GM12878 (cell line): Measurements from ENCODE around the gene DNAJC5. TPM values are rescaled to one million over a fixed set of nuclear protein-coding genes. Genes with fewer than 3 reads are reported as not detected.

Experiments used
- E2F8 ChIP-seq: fragments of 450-650 bp; IDR thresholded peaks from 2 replicates; pipeline ENCODE4 v1.6.1; 2018; ENCODE audit warnings: mild to moderate bottlenecking, low read depth, moderate library complexity; ENCODE audit not compliant: partially characterized antibody
- FOXK2 ChIP-seq: fragments of 450-650 bp; IDR thresholded peaks from 2 replicates; pipeline ENCODE4 v1.6.1; 2017; ENCODE audit warnings: mild to moderate bottlenecking, moderate library complexity
- JUND ChIP-seq: IDR thresholded peaks from 2 replicates; pipeline ENCODE4 v1.6.1; 2012; ENCODE audit warnings: low read depth, mild to moderate bottlenecking, low read length, improper control_type of control experiment, moderate library complexity
- MEF2B ChIP-seq: fragments of 450-650 bp; IDR thresholded peaks from 2 replicates; pipeline ENCODE4 v1.6.1; 2018; ENCODE audit warnings: mild to moderate bottlenecking, moderate library complexity; ENCODE audit not compliant: partially characterized antibody, poor library complexity, severe bottlenecking
- MLLT1 ChIP-seq: fragments of 450-650 bp; IDR thresholded peaks from 2 replicates; pipeline ENCODE4 v1.6.1; 2016; ENCODE audit warnings: mild to moderate bottlenecking
- MYB ChIP-seq: fragments of 150-350 bp; IDR thresholded peaks from 2 replicates; pipeline ENCODE4 v1.6.1; 2014; ENCODE audit warnings: mild to moderate bottlenecking, low read depth, low read length, borderline replicate concordance
- MYC ChIP-seq: IDR thresholded peaks from 2 replicates; pipeline ENCODE4 v1.6.1; 2011; ENCODE audit warnings: mild to moderate bottlenecking, low read length, moderate library complexity, inconsistent platforms; ENCODE audit not compliant: insufficient read depth, insufficient replicate concordance, insufficient read length, severe bottlenecking
- NBN ChIP-seq: fragments of 450-650 bp; IDR thresholded peaks from 2 replicates; pipeline ENCODE4 v1.6.1; 2016
- STAT1 ChIP-seq: fragments of 450-650 bp; conservative IDR thresholded peaks from 2 replicates; pipeline ENCODE4 v1.6.1; 2014; ENCODE audit warnings: antibody characterized with exemption, mild to moderate bottlenecking
- STAT3 ChIP-seq: IDR thresholded peaks from 2 replicates; pipeline ENCODE4 v1.6.1; 2011; ENCODE audit warnings: low read depth, low read length, improper control_type of control experiment
- SUPT20H ChIP-seq: IDR thresholded peaks from 2 replicates; pipeline ENCODE4 v1.6.1; 2011; ENCODE audit warnings: low read depth, mild to moderate bottlenecking, low read length, moderate library complexity, borderline replicate concordance; ENCODE audit not compliant: control insufficient read depth
- TAF1 ChIP-seq: IDR thresholded peaks from 2 replicates; pipeline ENCODE4 v1.6.1; 2011; ENCODE audit warnings: mild to moderate bottlenecking, low read depth, low read length, borderline replicate concordance
- TCF3 ChIP-seq: IDR thresholded peaks from 2 replicates; pipeline ENCODE4 v1.6.1; 2012; ENCODE audit warnings: low read depth, mild to moderate bottlenecking, low read length, borderline replicate concordance; ENCODE audit not compliant: insufficient read depth
- ZBTB33 ChIP-seq: fragments of 450-650 bp; IDR thresholded peaks from 2 replicates; pipeline ENCODE4 v1.6.1; 2017; ENCODE audit warnings: mild to moderate bottlenecking
- polyA plus RNA-seq, 11 experiments: library from polyadenylated mRNA; depleted of rRNA in 4 of 11; unstranded in 6 of 11; stranded (reverse) in 5 of 11; fragments of >200 nt; fragmentation: Nextera tagmentation in 4 of 11; fragmentation: Illumina TruSeq in 1 of 11; extraction: Ambion mirVana in 4 of 11; extraction: Trizol in 1 of 11; gene quantifications; 1 replicate in 1 of 11; 2 replicates in 10 of 11; pipeline versions ENCODE4 v1.2.1 to v1.2.3, GENCODE V29; 2011 to 2016; ENCODE audit warnings: inconsistent platforms in 2 of 11, missing spikeins in 2 of 11, low read depth in 1 of 11
- total RNA-seq, 4 experiments: library from RNA; depleted of rRNA in 3 of 4; stranded (reverse); fragments of >200 nt in 3 of 4; fragmentation: Illumina TruSeq in 1 of 4; extraction: Trizol in 1 of 4; gene quantifications; 2 replicates each; pipeline versions ENCODE4 v1.2.1 to v1.2.3, GENCODE V29; 2013 to 2021
- TF ChIP-seq, protein P1 (sequence below): fragments of 450-650 bp; IDR thresholded peaks from 2 replicates; pipeline ENCODE4 v1.6.1; 2017; ENCODE audit warnings: antibody characterized with exemption, mild to moderate bottlenecking, moderate library complexity
- TF ChIP-seq, protein P2 (sequence below): fragments of 150-350 bp; IDR thresholded peaks from 2 replicates; pipeline ENCODE4 v1.6.1; 2014; ENCODE audit warnings: mild to moderate bottlenecking, low read depth, low read length
- TF ChIP-seq, protein P3 (sequence below): fragments of 450-650 bp; IDR thresholded peaks from 2 replicates; pipeline ENCODE4 v1.6.1; 2014; ENCODE audit warnings: mild to moderate bottlenecking

DNAJC5 gene
- total and polyA plus RNA-seq, 10 of the 15 experiments (the other 5 are each of a cell fraction or from before 2014, with no cell fraction given) = 0.69 to 36.8 (median 17.0) TPM

DNA sequence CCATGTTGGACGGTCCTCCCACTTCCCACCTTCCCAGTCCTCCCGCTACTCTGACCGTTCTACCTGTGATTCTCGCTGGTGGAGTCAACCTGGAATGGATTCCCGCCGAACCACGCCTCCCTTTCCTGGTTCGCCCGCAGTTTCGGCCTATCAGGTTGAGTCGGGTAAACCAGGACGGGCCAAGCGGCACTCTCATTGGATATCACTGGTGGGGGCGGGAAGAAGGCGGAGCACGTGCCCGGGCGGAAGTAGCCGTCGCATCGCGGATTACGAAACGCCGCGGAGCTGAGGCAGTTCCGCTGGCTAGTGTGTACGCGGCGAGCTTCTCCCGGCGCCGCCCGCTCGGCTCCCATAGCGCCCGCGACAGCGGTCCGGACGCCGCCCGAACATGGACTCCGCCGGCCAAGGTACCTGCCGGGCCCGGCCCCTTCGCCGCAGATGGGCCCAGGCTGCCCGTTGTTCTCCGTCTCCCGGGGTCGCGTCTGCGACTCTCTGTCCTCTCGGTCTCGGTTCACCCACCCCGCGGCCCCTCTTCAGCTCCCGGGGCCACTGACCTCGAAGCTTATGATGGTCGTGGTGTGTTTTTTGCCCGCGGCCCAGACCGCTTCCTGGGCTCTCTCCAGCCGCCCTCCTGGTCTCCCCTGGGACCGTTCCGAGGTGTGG, 29.8 kb upstream of the DNAJC5 start, which contains the start of gene TPD52L2 (continued):
- no peak for TF ChIP-seq ZBTB33
- no peak for TF ChIP-seq STAT1
- peak; percentile 76 for TF ChIP-seq FOXK2
- TF ChIP-seq, protein P1, sequence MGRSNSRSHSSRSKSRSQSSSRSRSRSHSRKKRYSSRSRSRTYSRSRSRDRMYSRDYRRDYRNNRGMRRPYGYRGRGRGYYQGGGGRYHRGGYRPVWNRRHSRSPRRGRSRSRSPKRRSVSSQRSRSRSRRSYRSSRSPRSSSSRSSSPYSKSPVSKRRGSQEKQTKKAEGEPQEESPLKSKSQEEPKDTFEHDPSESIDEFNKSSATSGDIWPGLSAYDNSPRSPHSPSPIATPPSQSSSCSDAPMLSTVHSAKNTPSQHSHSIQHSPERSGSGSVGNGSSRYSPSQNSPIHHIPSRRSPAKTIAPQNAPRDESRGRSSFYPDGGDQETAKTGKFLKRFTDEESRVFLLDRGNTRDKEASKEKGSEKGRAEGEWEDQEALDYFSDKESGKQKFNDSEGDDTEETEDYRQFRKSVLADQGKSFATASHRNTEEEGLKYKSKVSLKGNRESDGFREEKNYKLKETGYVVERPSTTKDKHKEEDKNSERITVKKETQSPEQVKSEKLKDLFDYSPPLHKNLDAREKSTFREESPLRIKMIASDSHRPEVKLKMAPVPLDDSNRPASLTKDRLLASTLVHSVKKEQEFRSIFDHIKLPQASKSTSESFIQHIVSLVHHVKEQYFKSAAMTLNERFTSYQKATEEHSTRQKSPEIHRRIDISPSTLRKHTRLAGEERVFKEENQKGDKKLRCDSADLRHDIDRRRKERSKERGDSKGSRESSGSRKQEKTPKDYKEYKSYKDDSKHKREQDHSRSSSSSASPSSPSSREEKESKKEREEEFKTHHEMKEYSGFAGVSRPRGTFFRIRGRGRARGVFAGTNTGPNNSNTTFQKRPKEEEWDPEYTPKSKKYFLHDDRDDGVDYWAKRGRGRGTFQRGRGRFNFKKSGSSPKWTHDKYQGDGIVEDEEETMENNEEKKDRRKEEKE = no peak
- TF ChIP-seq TCF3 = no peak
- TF ChIP-seq NBN = no peak; the same call in 1 of the 2 replicates
- TF ChIP-seq JUND = no peak
- no peak for TF ChIP-seq SUPT20H
- TF ChIP-seq, protein P2, sequence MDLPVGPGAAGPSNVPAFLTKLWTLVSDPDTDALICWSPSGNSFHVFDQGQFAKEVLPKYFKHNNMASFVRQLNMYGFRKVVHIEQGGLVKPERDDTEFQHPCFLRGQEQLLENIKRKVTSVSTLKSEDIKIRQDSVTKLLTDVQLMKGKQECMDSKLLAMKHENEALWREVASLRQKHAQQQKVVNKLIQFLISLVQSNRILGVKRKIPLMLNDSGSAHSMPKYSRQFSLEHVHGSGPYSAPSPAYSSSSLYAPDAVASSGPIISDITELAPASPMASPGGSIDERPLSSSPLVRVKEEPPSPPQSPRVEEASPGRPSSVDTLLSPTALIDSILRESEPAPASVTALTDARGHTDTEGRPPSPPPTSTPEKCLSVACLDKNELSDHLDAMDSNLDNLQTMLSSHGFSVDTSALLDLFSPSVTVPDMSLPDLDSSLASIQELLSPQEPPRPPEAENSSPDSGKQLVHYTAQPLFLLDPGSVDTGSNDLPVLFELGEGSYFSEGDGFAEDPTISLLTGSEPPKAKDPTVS = no peak
- TF ChIP-seq, protein P3, sequence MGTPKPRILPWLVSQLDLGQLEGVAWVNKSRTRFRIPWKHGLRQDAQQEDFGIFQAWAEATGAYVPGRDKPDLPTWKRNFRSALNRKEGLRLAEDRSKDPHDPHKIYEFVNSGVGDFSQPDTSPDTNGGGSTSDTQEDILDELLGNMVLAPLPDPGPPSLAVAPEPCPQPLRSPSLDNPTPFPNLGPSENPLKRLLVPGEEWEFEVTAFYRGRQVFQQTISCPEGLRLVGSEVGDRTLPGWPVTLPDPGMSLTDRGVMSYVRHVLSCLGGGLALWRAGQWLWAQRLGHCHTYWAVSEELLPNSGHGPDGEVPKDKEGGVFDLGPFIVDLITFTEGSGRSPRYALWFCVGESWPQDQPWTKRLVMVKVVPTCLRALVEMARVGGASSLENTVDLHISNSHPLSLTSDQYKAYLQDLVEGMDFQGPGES = peak; percentile 75; the same call in 1 of the 2 replicates
- no peak for TF ChIP-seq STAT3
- peak; percentile 79 for TF ChIP-seq TAF1
- no peak for TF ChIP-seq MLLT1
- TF ChIP-seq MEF2B = no peak
- peak; percentile 65 for TF ChIP-seq MYC
- TF ChIP-seq MYB = no peak
- peak; percentile 87 for TF ChIP-seq E2F8
